Inflammatory macrophage (primary cell): Measurements from ENCODE around the gene UBE4A.
A peak's percentile ranks its signal among the peaks of the same experiment; 100 is the strongest.
"Not testable (repeated sequence)": the region's sequence is repeated elsewhere in the genome, so short reads cannot be mapped to it uniquely, and the experiment has no call there.

ENCODE experiments used
- DNase-seq, 2 donors: peaks; one replicate each; pipeline ENCODE4 v3.0.0-alpha.2; 2020 to 2022

The UBE4A gene

DNA sequence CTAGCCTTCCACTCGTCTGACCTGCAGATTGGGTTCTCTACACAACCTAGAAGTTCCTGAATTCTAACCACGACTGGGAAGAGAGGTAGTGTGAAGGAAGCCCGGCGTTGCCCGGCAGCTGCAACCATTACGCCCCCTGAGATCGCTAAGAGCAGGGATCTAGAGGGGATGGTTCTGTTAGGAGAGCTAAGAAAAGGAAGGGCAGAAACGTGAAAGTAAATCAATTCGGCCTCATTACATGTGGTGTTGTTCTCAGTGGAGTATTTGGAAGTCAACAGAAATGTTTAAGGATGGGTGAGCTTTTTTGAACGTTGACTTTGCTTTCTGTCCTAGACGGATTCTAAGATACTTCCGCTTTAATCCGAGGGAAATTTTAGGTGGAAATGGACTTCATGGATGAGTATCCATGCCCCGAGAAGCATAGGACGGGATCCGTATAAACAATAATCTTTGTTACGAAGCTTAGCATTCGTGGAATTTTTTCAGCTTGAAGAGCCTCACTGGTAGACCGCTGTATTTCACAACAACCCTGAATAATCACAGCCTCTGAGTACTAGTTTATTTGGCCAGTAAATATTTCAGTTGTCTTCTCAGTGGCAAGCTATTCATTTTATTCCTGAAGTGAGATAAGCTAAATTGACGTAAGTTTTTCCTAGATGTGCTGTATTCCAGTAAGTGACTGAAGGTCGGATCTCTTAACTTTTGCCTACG lies 42.6 kb downstream of the UBE4A start:
- DNase-seq = peak; percentile 5 to 38

DNA sequence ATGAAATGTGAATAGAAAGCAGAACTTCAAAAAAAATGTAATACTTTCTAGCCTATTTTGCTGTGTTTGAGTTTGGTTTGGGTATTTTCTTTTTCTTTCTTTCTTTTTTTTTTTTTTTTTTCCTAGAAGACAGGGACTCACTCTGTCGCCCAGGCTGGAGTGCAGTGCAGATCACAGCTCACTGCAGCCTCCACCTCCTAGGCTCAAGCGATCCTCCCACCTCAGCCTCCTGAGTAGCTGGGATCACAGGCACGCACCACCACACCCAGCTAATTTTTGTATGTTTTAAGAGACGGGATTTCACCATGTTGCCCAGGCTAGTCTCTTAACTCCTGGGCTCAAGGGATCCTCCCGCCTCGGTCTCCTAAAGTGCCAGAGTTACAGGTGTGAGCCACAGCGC lies 43.2 kb downstream of the UBE4A start:
- DNase-seq = not testable (repeated sequence)

DNA sequence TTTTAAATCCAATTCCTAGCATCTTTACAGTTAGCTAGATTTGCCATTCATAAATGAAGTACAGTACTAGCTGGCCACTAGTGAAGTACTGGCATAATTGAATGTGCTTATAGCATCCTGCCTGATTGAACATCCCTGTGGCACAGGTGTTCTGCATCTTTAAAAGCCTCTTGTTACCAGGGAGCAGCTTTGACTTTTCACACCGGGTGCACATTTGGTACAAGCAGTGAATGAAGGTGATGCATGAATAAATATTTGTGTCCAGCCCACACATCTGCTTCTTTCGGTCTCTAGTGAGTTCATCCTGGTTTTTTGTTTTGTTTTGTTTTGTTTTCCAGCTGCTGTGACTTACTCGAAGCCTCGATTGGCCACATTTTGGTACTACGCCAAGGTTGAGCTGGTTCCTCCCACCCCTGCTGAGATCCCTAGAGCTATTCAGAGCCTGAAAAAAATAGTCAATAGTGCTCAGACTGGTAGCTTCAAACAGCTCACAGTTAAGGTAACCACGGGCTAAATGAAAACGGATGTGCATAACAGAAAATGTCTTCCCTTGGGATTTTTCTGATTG lies 47.3 kb downstream of the UBE4A start:
- no peak for DNase-seq

DNA sequence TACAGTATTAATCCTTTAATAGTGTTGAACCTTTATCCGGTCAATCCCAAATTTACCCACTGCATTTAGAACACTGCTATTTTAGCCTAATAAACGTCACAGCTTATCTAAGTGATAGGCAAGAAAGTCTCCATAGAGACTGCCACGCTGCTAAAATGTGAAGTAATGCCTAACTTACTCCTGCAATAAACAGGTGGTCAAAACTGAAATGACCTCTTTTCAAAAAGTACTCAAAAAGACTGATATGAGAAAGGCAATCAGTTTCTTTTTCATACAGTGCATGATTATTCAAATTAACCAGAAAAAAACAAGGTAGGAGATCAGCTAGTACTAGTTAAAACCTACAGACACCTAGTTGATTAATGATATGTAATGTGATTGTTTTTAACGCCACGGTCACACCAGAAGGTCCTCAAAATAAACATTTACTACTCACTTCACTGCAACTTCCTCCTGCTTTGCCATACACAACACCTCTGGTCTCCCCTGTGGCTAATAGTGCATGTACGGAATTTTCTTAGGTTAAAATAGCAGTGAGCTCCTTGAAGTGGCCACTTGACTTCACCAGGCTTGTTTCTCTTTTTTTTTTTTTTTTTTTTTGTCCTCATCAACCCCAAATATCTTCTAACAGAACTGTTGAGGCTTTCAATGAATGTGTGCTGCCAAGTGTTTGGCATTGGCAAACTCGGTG lies 50.8 kb downstream of the UBE4A start:
- DNase-seq = no peak

DNA sequence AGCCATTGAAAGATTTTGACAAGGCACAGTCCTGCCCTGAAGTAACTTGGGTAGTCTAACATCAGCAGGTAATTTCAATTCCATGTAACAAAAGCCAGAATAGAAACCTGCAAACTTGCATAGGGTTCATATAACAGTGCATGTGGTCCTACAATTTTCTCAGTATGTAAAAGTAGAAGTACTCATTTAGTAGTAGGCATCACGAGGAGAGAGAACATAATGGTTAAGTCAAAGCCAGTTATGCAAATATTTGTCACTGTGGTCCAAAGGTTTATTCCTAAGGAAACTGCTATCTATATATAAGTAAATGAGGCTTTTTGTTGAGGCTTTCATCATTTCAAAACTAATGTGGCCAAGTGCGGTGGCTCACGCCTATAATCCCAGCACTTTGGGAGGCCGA lies 52.1 kb downstream of the UBE4A start:
- no peak for DNase-seq

DNA sequence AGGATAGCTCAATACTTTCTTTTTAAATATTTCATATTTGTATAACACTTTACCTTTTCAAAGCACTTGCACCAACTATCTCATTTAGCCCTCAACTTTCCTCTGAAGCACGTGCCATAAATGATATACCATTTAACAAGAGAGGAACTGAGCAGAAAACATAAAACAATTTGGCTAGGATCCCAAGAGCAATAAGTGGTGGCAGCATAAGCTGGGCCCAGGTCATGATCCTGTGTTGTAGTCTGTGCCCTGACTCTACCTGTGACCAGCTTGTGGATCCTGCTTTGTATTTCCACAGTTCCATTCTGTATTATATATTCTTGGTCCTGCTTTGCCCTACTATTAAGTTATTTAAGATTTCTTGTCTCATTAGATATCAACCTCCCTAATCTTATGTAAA lies 53.5 kb downstream of the UBE4A start:
- DNase-seq = no peak

DNA sequence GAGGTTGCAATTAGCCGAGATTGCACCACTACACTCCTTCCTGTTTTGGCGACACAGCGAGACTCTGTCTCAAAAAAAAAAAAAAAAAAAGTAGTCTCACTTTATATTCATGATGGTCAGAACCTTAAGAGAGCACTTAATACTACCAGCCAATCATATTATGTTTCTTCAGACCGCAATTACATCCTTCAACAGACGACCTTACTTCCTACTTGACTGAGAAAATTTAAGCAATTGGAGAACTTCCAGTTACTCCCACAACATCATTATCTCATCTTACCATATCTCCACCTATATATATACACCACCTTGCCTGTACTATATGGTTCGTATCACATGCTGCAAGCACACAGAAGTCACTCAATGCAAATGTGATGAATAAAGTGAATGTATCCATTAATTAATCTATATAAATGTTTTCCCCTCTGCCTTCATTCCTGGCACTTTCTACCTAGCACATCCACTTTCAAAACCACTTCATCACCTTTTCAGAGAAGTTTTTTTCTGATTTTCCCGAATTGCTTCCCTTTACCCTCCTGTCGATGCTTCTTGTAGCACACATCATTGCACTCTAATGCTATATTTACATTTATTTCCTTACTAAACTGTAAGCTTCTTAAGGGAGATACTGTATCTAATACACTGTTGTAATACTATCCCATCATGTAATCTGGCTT lies 55.8 kb downstream of the UBE4A start:
- DNase-seq = peak; percentile 27 to 65

DNA sequence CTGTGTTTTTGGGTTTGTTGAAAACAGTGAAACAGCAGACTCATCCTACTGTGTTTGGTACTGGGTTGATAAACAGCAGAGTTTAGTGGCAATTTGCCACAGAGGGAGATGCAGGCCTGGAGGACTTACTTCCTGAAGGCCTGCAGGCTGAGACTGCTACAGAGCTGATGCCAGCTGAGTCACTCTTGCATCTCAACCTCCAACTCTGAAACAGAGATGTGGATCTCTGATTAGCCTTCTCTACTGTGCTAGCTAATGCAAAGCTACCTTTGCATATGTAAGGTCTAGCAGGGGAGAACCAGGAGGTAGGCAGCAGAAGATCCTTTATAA lies 56.3 kb downstream of the UBE4A start:
- DNase-seq = peak; percentile 59 to 63

DNA sequence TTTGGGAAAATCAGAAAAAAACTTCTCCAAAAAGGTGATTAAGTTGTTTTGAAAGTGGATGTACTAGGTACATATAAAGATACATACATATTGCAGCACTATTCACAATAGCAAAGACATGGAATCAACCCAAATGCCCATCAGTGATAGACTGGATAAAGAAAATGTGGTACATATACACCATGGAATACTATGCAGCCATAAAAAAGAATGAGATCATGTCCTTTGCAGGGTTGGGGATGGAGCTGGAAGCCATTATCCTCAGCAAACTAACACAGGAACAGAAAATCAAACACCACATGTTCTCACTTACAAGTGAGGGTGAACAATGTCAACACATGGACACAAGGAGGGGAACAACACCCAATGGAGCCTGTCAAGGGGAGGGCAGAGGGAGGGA lies 57.5 kb downstream of the UBE4A start:
- not testable (repeated sequence) for DNase-seq

DNA sequence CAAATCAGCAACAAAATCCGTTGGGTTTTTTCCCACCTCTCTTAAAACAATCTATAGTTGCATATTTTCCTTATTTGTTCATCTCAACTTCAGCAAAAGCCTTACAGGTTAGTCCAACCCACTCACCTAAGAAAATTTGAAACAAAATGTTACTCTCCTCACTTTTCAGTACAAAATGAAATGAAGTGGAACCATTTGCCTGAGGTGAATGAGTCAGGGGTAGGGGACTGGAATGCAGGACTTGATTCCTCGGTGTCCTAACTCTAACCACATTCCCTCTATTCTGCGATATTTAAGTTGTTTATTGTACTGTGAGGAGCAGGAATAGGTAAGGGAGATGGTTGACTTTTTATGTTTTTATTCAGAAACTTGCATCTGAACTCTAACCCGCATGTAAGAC lies 58.4 kb downstream of the UBE4A start:
- no peak for DNase-seq

DNA sequence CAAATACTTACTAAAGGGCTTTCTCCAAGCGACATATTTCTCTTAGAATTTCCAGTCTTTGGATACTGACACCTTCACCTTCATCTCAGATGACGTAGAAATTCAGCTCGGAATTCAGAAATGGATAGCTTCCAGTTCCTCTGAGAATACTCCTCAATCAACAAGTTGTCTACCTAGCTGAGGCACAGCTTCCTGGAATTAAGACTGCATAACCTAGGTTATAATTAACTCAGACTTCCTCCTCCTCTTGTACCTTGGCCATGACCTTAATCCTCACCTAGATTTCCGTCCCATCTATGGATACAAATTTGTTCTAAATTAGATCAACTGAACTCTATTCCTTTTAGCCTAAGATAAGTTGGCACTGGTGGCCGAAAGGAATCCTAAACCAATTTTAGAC lies 59.4 kb downstream of the UBE4A start:
- DNase-seq = no peak

DNA sequence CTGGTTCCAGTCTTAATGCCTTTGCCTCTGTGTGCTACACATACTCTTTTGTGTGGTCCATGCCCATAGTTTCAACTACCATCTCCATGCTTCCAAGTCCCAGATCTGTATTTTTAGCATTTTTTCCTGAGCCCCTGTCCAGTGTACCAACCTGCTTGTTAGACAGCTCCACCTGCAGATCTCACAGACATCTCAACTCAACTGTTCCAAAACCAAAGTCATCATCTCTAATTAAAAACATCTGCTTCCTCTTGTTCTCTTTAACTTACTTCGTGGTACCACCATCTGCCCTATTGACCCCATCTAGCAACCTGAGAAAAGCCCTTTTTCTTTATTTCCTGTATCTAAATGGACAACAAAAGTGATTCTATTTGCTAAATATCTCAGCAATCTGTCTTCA lies 68.3 kb downstream of the UBE4A start:
- DNase-seq = no peak

DNA sequence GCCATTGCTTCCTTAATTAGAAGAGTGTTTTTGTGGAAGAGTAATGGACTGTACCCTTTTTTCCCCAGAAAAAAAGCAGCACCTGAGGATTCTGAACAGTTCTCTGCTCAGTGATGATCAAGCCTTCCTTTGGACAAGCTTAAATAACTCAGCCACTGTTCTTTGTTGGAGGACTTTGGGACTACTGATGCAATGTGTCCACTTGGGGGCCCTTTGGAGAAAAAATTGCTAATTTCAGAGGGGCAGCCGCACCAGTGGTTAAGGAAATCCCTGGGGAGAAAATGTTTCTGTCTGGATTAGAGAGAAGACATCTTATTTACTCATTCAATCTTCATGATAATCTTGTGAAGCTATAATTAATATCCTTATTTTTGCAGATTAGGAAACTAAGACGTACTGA lies 71.6 kb downstream of the UBE4A start:
- DNase-seq = no peak

DNA sequence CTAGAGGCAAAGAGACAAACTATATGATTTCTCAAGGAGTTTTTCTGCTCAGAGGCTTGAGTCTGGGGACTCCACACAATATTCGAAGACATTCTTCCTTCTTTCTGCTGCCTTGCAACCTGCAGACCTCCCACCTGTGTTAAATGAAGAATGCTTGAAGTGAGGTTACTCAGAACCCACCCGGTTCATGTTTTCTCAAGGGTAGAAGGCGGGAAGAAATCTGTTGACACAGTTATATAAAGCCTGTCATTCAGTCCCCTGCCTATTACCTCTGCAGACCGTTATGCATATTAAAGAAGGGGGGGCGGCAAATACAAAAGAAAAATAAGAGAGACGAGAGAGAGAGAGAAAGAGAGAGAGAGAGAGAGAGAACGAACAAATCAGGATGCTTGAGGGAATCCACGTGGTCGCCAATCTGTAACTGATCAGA lies 74.7 kb downstream of the UBE4A start:
- DNase-seq = no peak

DNA sequence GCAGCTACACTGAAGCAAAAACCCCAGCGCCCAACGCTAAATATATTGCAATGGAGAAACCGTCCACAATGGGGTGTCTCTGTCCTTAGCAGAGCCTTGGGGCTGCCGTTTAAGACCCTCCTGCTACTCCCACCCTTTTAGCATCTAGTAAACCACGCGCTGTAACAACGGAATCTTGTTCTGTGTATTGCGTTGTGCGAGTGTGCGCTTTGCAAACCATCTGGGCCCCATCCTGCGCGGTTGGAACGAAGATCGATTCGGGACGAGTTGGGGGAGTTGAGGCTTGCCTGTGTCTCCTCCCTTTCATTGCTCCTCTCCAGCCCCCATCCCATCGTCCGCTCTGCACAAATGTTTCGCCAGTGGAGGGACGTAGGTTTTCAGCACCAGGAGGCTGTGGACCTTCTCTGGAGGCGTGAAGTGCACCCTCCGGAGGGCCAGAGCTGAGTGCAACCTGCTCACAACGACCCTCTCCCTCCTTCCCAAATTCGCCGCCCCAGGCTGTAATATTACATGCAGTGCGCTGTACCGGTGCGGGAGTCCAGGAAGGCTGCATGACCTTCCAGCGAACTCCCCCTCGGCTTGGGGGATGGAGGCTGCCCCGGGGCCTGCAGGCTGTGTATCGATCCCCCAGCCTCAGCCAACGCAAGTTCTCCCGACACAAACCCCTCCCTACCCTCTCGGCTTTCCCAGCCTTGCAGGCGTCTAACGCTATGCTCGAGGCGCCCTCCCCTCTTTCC lies 75.3 kb downstream of the UBE4A start:
- DNase-seq = no peak

DNA sequence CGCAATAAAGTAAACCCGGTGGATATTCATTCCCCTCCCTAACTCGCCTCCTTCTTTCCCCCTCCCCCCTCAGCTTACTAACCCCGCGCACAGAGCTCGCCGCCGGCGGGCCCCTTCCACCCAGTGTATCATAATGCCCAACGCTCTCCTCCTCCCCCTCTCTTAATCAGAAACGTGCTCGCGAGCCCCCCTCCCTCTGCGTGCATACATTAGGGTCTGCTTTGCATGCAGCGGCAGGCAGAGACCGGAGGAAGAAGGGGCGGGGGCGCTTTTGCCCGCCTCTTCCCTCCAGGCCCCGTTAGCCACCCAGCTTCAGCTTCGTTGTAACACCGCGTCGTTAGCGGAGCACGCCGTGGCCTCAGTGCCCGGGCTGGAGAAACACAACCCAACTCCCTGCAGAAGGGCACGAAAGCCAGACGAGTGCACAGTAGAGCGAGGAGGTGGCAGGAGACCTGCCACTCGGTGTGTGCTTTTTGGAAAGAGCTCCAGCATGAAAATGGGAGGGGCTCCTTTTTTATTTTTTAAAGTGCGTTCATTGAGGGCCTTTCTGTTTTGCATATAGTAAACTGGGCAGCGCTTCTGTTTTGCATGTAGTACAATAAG lies 76.0 kb downstream of the UBE4A start:
- peak in 1 of 2 donors; percentile 40 for DNase-seq

DNA sequence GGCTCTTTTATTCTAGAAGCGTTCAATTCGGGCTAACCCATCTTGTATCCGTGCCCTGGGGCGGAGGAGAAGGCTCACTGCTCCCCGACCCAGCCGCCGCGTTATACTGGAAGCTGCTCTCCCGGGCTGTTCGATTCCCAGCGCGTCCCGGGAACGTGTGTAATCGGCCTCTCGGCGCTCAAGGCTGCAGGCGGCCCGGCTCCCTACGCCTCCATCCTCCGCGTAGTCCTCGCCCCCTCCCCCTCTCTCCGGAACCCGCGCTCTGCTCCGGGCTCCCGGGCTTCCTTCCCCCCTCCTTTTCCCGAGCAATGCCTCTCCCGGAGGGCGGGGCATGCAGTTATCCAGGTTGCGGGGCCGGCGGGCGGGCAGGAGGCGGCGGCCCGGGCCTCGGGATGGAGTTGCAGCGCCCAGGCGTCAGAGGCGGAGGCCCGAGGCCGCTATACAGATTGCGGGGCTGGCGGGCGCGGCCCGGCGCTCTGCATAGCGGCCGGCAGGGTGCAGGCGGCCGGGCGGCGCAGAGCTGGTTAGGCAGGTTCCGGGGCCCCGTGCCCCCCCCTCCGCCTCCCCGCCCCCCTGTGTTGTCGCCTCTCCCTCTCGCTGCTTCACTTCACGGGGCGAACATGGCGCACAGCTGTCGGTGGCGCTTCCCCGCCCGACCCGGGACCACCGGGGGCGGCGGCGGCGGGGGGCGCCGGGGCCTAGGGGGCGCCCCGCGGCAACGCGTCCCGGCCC lies 76.7 kb downstream of the UBE4A start, which contains the start of gene KMT2A:
Gene KMT2A, plus strand, starts transcription at position 600 of the 732 bp plus-strand sequence. Its CDS starts 21 bp downstream, at position 621.
- peak; percentile 95 to 96 for DNase-seq

DNA sequence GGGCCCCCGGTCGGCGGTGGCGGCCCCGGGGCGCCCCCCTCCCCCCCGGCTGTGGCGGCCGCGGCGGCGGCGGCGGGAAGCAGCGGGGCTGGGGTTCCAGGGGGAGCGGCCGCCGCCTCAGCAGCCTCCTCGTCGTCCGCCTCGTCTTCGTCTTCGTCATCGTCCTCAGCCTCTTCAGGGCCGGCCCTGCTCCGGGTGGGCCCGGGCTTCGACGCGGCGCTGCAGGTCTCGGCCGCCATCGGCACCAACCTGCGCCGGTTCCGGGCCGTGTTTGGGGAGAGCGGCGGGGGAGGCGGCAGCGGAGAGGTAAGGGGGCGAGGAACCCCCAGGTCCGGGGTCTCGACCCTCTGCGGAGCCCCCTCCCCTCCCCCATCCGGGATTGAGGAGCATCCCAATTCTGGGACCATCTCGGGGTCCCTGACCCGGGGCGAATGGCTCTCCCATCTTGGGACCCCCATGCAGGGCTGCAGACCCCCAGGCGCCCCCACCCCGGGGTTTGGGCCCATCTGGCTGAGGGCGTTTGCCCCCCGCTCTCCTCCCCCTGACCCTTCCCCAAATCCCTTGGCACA lies 77.3 kb downstream of the UBE4A start:
- peak in 1 of 2 donors; percentile 9 for DNase-seq

DNA sequence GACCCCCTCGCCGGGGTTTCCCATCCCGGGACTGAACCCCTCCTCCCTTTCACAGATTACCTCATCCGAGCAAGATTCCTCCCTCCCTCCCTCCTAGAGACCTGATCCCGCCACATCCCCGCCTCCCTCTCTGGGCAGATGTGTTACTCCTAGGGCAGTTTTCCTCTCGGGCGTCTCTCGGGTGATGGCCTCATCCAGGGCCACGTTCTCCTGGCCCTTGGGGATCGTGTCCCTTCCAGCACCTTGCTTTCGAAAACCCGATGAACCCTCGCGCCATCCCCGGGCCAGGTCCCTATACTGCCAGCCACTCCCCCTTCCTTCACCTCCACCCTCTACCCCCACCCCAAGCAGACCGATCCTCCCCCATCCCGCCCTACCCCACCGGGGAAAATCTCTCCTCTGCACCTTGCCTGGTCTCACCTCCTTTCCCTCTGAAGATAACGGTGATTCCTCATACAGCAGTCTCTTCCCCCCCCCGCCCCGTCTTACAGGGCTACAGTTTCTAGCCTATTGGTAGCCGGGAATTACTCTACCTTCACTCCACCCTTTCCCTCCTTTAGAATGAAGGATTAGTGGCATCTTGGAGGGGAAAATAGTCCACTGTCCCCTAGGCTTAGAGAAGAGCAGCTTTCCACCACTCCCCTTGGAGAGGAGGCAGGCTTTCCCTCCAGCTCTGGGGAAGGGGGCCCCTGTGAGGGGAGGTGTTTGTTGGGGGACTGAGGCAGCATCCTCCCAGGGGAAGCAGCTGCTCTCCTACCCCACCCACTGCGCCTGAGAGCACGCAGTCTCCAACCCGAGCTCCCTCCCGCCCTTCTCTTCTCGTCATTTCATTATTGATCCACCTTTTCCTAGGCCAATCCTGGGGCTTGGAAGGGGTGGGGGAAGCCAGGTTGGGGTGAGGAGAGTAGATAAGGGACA lies 78.1 kb downstream of the UBE4A start:
- no peak for DNase-seq

DNA sequence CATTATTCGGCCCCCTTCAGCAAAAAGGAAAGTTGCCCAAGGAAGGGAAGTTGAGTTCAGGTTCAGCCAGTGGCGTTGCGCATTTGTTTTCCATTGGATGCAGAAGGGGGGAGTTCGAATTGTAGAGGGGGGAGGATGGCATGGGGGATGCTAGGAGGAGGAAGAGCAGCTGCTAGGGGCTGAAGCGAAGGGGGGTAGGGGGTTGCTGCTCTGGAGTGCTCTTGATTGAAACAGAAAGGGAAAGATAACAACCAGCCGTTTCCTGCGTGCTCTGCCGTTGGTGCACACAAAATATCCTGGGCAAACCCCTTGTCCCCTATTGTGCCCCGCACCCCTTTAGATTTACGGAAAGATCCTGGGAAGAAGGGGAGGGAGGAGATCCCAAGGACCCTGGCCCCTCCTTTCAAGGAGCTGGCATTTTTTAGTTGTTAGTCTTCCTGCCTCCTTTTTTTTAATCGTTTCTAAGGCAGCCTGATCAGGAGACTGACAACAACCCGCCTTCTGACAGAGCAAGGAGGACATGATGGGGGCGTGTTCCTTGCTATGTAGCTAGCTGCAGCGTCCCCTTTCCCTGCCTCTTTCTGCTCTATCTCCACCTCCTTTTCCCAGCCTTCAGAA lies 79.0 kb downstream of the UBE4A start:
- peak; percentile 43 to 68 for DNase-seq
